ENCODE results near the gene GRAMD2B. TPM values are rescaled to one million over a fixed set of nuclear protein-coding genes. Genes with fewer than 3 reads are reported as not detected.
A peak's percentile ranks its signal among the peaks of the same experiment; 100 is the strongest.

The GRAMD2B gene
- total RNA-seq, 1 experiment from 2014 or later, result 6.7 TPM

- Histone ChIP-seq H3K79me1 (ENCODE audit: insufficient read depth, low read depth, low read length, poor library complexity, severe bottlenecking) (no peaks in the 10 kb centered on the region), H3K4me2 (ENCODE audit: insufficient read depth, insufficient read length, low read length) (no peak overlapping the region)
- H3K9me3 Mint-ChIP-seq, result peaks cover 21 to 24% of the 10 kb centered on the region in 2 experiments
Measured at GRCh38 chr5:126403876-126404275, 19.3 kb upstream of the GRAMD2B start.

More at GRCh38 chr5:126403876-126404275, 19.3 kb upstream of the GRAMD2B start:
- no peak overlapping the region for H2BK20ac ChIP-seq (ENCODE audit: low read depth, low read length, poor library complexity, severe bottlenecking)
- no peak overlapping the region for H2AFZ ChIP-seq (ENCODE audit: low read length)
- H3K36me3 Mint-ChIP-seq (ENCODE audit: insufficient read depth in 1 of 3, low read depth in 3 of 3), result peaks cover 5 to 22% (median 7%) of the 10 kb centered on the region in 3 experiments; a peak in 6 of 7 replicates
- H2BK12ac ChIP-seq (ENCODE audit: insufficient read length, low read depth, low read length), result no peak overlapping the region
- no peak for DNase-seq
- H3K4me1 ChIP-seq (ENCODE audit: insufficient read depth, low read length), result no peaks in the 10 kb centered on the region; the same call in 1 of the 2 replicates
- H3K27me3 Mint-ChIP-seq (ENCODE audit: low read depth), result no peaks in the 10 kb centered on the region
- H4K5ac ChIP-seq (ENCODE audit: insufficient read length, low read depth, low read length), result no peak overlapping the region
- H4K20me1 ChIP-seq (ENCODE audit: control insufficient read depth, insufficient read depth, insufficient read length), result no peaks in the 10 kb centered on the region
- no peaks in the 10 kb centered on the region for H3K79me2 ChIP-seq (ENCODE audit: insufficient read depth, low read length)
- no peak overlapping the region for H4K91ac ChIP-seq (ENCODE audit: insufficient read length, low read depth, low read length)
- H2BK5ac ChIP-seq (ENCODE audit: insufficient read length, low read length), result no peak overlapping the region
- H3K9ac ChIP-seq (ENCODE audit: extremely low read depth, insufficient read length, low read length), result no peak overlapping the region
- no peak overlapping the region for H3K18ac ChIP-seq (ENCODE audit: insufficient read length, low read depth, low read length)
- no peaks in the 10 kb centered on the region for H3K27me3 ChIP-seq (ENCODE audit: insufficient read depth, low read length)
- no peak overlapping the region for H3K14ac ChIP-seq (ENCODE audit: insufficient read depth, low read length)
- H2BK120ac ChIP-seq (ENCODE audit: low read depth, low read length, poor library complexity, severe bottlenecking), result no peak overlapping the region
- H3K4me1 Mint-ChIP-seq, result peaks cover 17% of the 10 kb centered on the region in 2 experiments
- no peaks in the 10 kb centered on the region for H3K23me2 ChIP-seq (ENCODE audit: insufficient read length, low read depth, low read length, poor library complexity, severe bottlenecking)
- no peak overlapping the region for H3K27ac ChIP-seq (ENCODE audit: insufficient read length, low read depth, low read length)
- H2AK5ac ChIP-seq (ENCODE audit: insufficient read length, low read length), result no peak overlapping the region
- no peak overlapping the region for H4K8ac ChIP-seq (replicated peaks; ENCODE audit: insufficient read length, low read depth, low read length)
- no peak overlapping the region for H2BK15ac ChIP-seq (ENCODE audit: low read depth, low read length)
- peak overlapping the region in 2 of 3 experiments; percentile 83 to 86; a peak in 5 of 7 replicates for H3K27ac Mint-ChIP-seq
- no peak overlapping the region for H3K56ac ChIP-seq (ENCODE audit: insufficient read length, low read depth, low read length)
- H3T11ph ChIP-seq (ENCODE audit: low read length), result no peak overlapping the region
- H3K4me3 Mint-ChIP-seq, result no peak overlapping the region
- no peaks in the 10 kb centered on the region for H3K9me3 ChIP-seq (ENCODE audit: control insufficient read depth, low read depth, low read length)
- H3K4ac ChIP-seq (ENCODE audit: low read depth, low read length), result no peak overlapping the region
- no peak overlapping the region for H3K23ac ChIP-seq (ENCODE audit: insufficient read length, low read depth, low read length)
- TF ChIP-seq CTCF (conservative IDR thresholded peaks at IDR 0.05), result no peak
